HG02981 (cell line): Measurements from ENCODE around the gene ARSK.
A peak's percentile ranks its signal among the peaks of the same experiment; 100 is the strongest.

Experiments used
- ATAC-seq: cut with Tn5 transposase; IDR thresholded peaks from one replicate; pipeline ENCODE4 v1.9.1; 2021; ENCODE audit warnings: mild to moderate bottlenecking, moderate library complexity; ENCODE audit not compliant: unreplicated experiment

Gene ARSK

GRCh38 chr5:95554647-95555548, at the start of gene ARSK, which contains the start of gene SKIC3:
TSS of gene ARSK (plus strand) at chr5:95555101. CDS start at chr5:95555279, 178 bp downstream.
TSS of gene SKIC3 (minus strand) at chr5:95554977. CDS start at chr5:95547150, 7,827 bp downstream.
- peak; percentile 87 for ATAC-seq

GRCh38 chr5:95508550-95508949, 46.4 kb upstream of the ARSK start:
- ATAC-seq = no peak

- ATAC-seq = no peak
Measured at GRCh38 chr5:95511606-95512005, 43.3 kb upstream of the ARSK start.

- no peak for ATAC-seq
Measured at GRCh38 chr5:95518417-95518816, 36.5 kb upstream of the ARSK start.

- ATAC-seq = no peak
Measured at GRCh38 chr5:95519151-95519550, 35.8 kb upstream of the ARSK start.

- no peak for ATAC-seq
Measured at GRCh38 chr5:95519681-95520080, 35.2 kb upstream of the ARSK start.

- no peak for ATAC-seq
Measured at GRCh38 chr5:95520206-95520605, 34.7 kb upstream of the ARSK start.

- no peak for ATAC-seq
Measured at GRCh38 chr5:95524423-95524822, 30.5 kb upstream of the ARSK start.

GRCh38 chr5:95526871-95527270, 28.0 kb upstream of the ARSK start:
- ATAC-seq = no peak

GRCh38 chr5:95528565-95528964, 26.3 kb upstream of the ARSK start:
- ATAC-seq = no peak

- ATAC-seq = no peak
Measured at GRCh38 chr5:95530416-95530815, 24.5 kb upstream of the ARSK start.

- ATAC-seq = no peak
Measured at GRCh38 chr5:95531491-95531890, 23.4 kb upstream of the ARSK start.

- no peak for ATAC-seq
Measured at GRCh38 chr5:95532415-95532814, 22.5 kb upstream of the ARSK start.

- no peak for ATAC-seq
Measured at GRCh38 chr5:95533106-95533505, 21.8 kb upstream of the ARSK start.

GRCh38 chr5:95533761-95534160, 21.1 kb upstream of the ARSK start:
- no peak for ATAC-seq

- no peak for ATAC-seq
Measured at GRCh38 chr5:95537501-95537900, 17.4 kb upstream of the ARSK start.

GRCh38 chr5:95543017-95543705, 11.7 kb upstream of the ARSK start:
- no peak for ATAC-seq

GRCh38 chr5:95549030-95549429, 5.9 kb upstream of the ARSK start:
- no peak for ATAC-seq

- ATAC-seq = peak; percentile 26
Measured at GRCh38 chr5:95554331-95554646, 612 bp upstream of the ARSK start.

- no peak for ATAC-seq
Measured at GRCh38 chr5:95555553-95555952, 652 bp downstream of the ARSK start.

- ATAC-seq = no peak
Measured at GRCh38 chr5:95557841-95558240, 2.9 kb downstream of the ARSK start.

GRCh38 chr5:95562282-95562681, 7.4 kb downstream of the ARSK start:
- ATAC-seq = no peak
